Measurements from ENCODE around the gene MGRN1.

Gene MGRN1

DNA sequence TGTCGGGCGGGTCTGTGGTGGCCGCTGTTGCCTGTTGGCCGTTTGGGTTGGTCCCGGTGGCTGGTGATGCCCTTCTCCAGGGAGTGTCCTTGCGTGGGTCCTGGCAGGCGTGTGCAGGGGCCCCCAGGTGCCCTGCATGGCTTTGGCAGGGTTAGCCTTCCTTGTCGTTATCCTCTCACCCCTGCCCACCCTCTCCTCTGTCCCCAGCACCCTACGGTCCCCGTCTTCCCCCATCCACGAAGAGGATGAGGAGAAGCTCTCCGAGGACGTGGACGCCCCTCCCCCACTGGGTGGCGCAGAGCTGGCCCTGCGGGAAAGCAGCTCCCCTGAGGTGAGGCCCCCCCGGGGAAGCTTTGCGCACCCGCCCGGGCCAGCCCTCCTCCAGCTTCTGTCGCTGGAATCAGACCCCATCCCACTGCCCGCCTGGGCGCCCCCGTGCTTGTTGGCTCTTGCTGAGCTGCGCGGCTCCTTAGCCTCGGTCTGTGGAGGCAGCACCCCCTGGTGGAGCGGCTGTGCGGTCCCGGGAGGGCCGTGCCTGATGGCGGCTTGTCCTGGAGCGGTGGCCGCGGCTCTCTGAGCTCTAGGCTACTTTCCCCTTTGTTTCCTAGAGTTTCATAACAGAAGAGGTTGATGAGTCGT lies 58.1 kb downstream of the MGRN1 start:
- H3K27me3 ChIP-seq (ENCODE audit: insufficient read depth, poor library complexity, severe bottlenecking): no peaks in the 10 kb centered on the region
- H3K27ac ChIP-seq (replicated peaks): peak overlapping the region; percentile 99
- peak; percentile 65 to 88 for DNase-seq (ENCODE audit: low read depth in 1 of 2, low spot score in 1 of 2)
- H3K4me3 ChIP-seq (replicated peaks; ENCODE audit: insufficient read depth, low read length): peak overlapping the region; percentile 33
- no peak for TF ChIP-seq SPI1 (IDR thresholded peaks at IDR 0.05; ENCODE audit: borderline replicate concordance, low read depth)
- no peak for TF ChIP-seq GABPA (IDR thresholded peaks at IDR 0.05; ENCODE audit: low read depth)
- TF ChIP-seq, protein P1, sequence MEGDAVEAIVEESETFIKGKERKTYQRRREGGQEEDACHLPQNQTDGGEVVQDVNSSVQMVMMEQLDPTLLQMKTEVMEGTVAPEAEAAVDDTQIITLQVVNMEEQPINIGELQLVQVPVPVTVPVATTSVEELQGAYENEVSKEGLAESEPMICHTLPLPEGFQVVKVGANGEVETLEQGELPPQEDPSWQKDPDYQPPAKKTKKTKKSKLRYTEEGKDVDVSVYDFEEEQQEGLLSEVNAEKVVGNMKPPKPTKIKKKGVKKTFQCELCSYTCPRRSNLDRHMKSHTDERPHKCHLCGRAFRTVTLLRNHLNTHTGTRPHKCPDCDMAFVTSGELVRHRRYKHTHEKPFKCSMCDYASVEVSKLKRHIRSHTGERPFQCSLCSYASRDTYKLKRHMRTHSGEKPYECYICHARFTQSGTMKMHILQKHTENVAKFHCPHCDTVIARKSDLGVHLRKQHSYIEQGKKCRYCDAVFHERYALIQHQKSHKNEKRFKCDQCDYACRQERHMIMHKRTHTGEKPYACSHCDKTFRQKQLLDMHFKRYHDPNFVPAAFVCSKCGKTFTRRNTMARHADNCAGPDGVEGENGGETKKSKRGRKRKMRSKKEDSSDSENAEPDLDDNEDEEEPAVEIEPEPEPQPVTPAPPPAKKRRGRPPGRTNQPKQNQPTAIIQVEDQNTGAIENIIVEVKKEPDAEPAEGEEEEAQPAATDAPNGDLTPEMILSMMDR (IDR thresholded peaks at IDR 0.05; ENCODE audit: insufficient read depth, low read length): peak; percentile 70

DNA sequence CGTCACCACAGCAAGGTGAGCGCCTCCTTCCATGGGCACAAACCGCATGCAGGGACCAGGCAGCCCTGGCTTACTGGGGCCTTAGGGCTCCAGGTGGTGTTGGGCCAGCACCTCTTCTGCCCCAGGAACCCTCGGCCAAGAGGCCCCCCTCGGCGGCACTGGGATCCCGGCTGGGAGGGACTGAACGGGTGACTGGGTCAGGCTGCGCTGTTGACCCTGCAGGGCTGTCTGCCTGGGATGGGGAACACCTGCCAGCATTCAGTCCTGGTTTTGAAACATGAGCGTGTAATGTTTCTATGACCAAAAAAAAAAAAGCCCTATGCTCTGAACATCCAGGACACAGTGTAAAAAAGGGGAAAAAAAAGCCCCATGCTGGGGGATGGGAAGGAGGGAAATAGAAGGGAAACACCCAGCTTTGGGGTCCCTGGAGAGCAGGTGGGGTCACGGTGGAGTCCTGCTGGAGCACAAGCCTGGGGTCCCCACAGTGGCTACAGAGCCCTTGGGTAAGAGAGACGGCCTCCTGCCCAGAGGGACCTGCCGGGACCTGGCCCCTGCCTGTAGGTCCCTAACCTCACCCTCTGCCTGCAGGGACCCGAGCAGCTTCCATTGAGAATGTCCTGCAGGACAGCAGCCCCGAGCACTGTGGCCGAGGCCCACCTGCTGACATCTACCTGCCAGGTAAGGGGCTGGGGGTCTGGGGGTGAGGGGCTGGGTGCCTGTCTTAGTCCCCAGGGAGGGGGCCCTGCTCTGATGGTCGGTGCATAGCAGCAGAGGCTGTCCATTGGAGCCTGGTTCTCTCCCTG lies 58.8 kb downstream of the MGRN1 start:
- no peak for DNase-seq (ENCODE audit: low read depth in 1 of 2, low spot score in 1 of 2)
- TF ChIP-seq, protein P2, sequence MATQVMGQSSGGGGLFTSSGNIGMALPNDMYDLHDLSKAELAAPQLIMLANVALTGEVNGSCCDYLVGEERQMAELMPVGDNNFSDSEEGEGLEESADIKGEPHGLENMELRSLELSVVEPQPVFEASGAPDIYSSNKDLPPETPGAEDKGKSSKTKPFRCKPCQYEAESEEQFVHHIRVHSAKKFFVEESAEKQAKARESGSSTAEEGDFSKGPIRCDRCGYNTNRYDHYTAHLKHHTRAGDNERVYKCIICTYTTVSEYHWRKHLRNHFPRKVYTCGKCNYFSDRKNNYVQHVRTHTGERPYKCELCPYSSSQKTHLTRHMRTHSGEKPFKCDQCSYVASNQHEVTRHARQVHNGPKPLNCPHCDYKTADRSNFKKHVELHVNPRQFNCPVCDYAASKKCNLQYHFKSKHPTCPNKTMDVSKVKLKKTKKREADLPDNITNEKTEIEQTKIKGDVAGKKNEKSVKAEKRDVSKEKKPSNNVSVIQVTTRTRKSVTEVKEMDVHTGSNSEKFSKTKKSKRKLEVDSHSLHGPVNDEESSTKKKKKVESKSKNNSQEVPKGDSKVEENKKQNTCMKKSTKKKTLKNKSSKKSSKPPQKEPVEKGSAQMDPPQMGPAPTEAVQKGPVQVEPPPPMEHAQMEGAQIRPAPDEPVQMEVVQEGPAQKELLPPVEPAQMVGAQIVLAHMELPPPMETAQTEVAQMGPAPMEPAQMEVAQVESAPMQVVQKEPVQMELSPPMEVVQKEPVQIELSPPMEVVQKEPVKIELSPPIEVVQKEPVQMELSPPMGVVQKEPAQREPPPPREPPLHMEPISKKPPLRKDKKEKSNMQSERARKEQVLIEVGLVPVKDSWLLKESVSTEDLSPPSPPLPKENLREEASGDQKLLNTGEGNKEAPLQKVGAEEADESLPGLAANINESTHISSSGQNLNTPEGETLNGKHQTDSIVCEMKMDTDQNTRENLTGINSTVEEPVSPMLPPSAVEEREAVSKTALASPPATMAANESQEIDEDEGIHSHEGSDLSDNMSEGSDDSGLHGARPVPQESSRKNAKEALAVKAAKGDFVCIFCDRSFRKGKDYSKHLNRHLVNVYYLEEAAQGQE (IDR thresholded peaks at IDR 0.05; ENCODE audit: insufficient replicate concordance, low read depth): no peak
- TF ChIP-seq POLR2AphosphoS5 (IDR thresholded peaks at IDR 0.05; ENCODE audit: low read depth) (no peak), SPI1 (IDR thresholded peaks at IDR 0.05; ENCODE audit: borderline replicate concordance, low read depth) (no peak), GABPA (IDR thresholded peaks at IDR 0.05; ENCODE audit: low read depth) (no peak)
- TF ChIP-seq, protein P1 (IDR thresholded peaks at IDR 0.05; ENCODE audit: insufficient read depth, low read length): no peak
- H3K4me3 ChIP-seq (replicated peaks; ENCODE audit: insufficient read depth, low read length): peak overlapping the region; percentile 33
- H3K27me3 ChIP-seq (ENCODE audit: insufficient read depth, poor library complexity, severe bottlenecking): no peaks in the 10 kb centered on the region
- peak overlapping the region; percentile 99 for H3K27ac ChIP-seq (replicated peaks)

DNA sequence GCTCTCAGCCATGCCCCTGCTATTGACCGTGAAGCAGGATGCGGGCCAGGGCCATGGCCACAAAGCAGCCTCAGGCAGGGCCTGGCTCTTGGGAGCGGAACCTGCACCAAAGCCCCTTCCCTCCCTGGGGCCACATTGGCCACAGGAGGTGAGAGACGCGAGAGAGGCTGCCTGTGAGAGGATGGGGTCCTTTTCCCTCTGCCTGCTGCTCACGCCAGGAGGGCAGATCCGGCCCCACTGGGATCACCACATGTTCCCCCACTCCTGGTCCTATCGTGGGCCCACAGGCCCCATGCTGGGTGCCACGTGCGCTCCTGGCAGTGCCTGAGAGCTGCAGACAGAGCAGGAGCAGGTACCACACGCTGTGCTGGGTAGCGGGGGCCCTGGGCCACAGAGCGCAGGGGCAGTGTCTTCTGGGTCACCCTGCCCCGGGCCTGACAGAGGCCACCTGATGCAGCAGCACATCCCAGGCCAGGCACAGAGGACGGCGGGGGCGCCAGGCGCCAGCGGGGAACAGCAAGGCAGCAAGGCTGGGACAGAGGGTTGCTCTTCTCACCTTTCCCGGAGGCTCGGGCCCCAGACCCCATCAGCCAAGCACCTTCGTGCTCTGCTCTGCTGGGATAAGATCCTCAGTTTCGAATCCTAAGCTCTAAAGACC lies 59.6 kb downstream of the MGRN1 start:
- peak overlapping the region; percentile 53 for H3K27ac ChIP-seq (replicated peaks)

More for the DNA sequence above, 59.6 kb downstream of the MGRN1 start:
- TF ChIP-seq GABPA (IDR thresholded peaks at IDR 0.05; ENCODE audit: low read depth) (no peak), POLR2AphosphoS5 (IDR thresholded peaks at IDR 0.05; ENCODE audit: low read depth) (no peak), SPI1 (IDR thresholded peaks at IDR 0.05; ENCODE audit: borderline replicate concordance, low read depth) (no peak)
- TF ChIP-seq, protein P2 (IDR thresholded peaks at IDR 0.05; ENCODE audit: insufficient replicate concordance, low read depth): no peak
- TF ChIP-seq, protein P1 (IDR thresholded peaks at IDR 0.05; ENCODE audit: insufficient read depth, low read length): no peak
- DNase-seq (ENCODE audit: low read depth in 1 of 2, low spot score in 1 of 2): no peak
- H3K27me3 ChIP-seq (ENCODE audit: insufficient read depth, poor library complexity, severe bottlenecking): no peaks in the 10 kb centered on the region
- no peak overlapping the region for H3K4me3 ChIP-seq (replicated peaks; ENCODE audit: insufficient read depth, low read length)
